HL-60/S4 (cell line): Measurements from ENCODE around the gene GNL3L.

Source experiments
- in situ Hi-C: fragments of 300-500 bp; cut with MboI; formaldehyde crosslinking; loops from 2 replicates; pipeline ENCODE4 v1.14.3; 2022; ENCODE audit warnings: low sequenced_read_pairs

GNL3L gene

DNA sequence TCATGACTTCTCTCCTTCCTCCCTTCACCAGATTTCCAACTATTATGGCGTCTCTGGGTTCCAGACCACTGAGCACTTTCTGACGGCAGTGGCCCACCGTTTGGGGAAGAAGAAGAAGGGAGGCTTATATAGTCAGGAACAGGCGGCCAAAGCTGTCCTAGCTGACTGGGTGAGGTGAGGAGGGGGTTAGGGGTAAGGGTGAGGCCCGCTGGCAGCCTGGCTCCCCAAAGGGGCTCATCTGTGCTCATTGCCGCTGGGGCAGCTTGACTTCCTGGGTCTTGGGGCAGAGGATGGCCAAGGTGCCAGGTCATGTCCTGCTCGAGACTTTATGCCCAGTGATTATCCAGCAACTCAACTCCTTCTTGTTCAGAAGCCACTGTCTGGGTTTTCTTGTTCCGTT is 21.8 kb downstream of the GNL3L start:
- in situ Hi-C loops, result loop anchor here (25.0 kb wide), 1 partner anchor 110 kb away; no protein-coding TSS in a partner anchor

DNA sequence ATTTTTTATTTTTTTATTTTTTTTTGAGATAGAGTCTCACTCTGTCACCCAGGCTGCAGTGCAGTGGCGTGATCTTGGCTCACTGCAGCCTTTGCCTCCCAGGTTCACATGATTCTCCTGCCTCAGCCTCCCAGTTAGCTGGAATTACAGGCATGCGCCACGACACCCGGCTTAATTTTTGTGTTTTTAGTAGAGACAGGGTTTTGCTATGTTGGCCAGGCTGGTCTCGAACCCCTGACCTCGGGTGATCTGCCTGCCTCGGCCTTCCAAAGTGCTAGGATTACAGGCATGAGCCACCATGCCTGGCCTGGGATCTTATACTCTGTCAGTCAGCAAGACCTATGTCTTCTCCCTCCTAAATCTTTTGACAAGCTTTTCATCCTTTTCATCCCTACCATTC is 25.0 kb downstream of the GNL3L start:
- in situ Hi-C loops, result loop anchor here (25.0 kb wide), 1 partner anchor 107 kb away; no protein-coding TSS in a partner anchor

- in situ Hi-C loops, result loop anchor here (25.0 kb wide), 1 partner anchor 102 kb away; no protein-coding TSS in a partner anchor
Measured at GRCh38 chrX:54560411-54560810, 30.4 kb downstream of the GNL3L start.

GRCh38 chrX:54561622-54562021 is 31.6 kb downstream of the GNL3L start:
- in situ Hi-C loops, result loop anchor here (25.0 kb wide), 1 partner anchor 101 kb away; no protein-coding TSS in a partner anchor

GRCh38 chrX:54564936-54565335 is 34.9 kb downstream of the GNL3L start:
- in situ Hi-C loops, result loop anchor here (25.0 kb wide), 1 partner anchor 97 kb away; no protein-coding TSS in a partner anchor

- in situ Hi-C loops, result loop anchor here (25.0 kb wide), 1 partner anchor 92 kb away; no protein-coding TSS in a partner anchor
Measured at GRCh38 chrX:54570332-54570731, 40.3 kb downstream of the GNL3L start.

GRCh38 chrX:54572641-54573040 is 42.6 kb downstream of the GNL3L start:
- in situ Hi-C loops, result loop anchor here (25.0 kb wide), 1 partner anchor 90 kb away; no protein-coding TSS in a partner anchor

- in situ Hi-C loops, result no loop called here
Measured at GRCh38 chrX:54597728-54598127, 67.7 kb downstream of the GNL3L start.

GRCh38 chrX:54602563-54602962 is 72.5 kb downstream of the GNL3L start:
- in situ Hi-C loops, result no loop called here
